Measurements from ENCODE around the gene EGFL8. TPM values are rescaled to one million over a fixed set of nuclear protein-coding genes. Genes with fewer than 3 reads are reported as not detected.

EGFL8 gene
- total and polyA plus RNA-seq, 9 of the 15 experiments (the other 6 are each of a cell fraction or from before 2014, with no cell fraction given) = 2.2 to 47.4 (median 14.2) TPM

- no peak for TF ChIP-seq TAF15 (IDR thresholded peaks at IDR 0.05; ENCODE audit: low read depth, low read length)
- TF ChIP-seq CEBPG (CRISPR knock-in tag; IDR thresholded peaks at IDR 0.05) = no peak
- TF ChIP-seq CEBPG (tag; conservative IDR thresholded peaks at IDR 0.05 in 1 of 2, IDR thresholded peaks at IDR 0.05 in 1 of 2) = no peak
- no peak for TF ChIP-seq XRCC4 (IDR thresholded peaks at IDR 0.05; ENCODE audit: extremely low read depth, insufficient read depth, insufficient read length)
- TF ChIP-seq PTRF (tag; IDR thresholded peaks at IDR 0.05) = no peak
- TF ChIP-seq EGR1 (conservative IDR thresholded peaks at IDR 0.05) = peak; percentile 90
- no peak for TF ChIP-seq RBM22 (IDR thresholded peaks at IDR 0.05; ENCODE audit: low read depth, low read length, poor library complexity, severe bottlenecking)
- TF ChIP-seq SMARCC2 (IDR thresholded peaks at IDR 0.05; ENCODE audit: low read depth) = 0 out of 2 replicates have a peak, but pooled peaks have one; percentile 21
- TF ChIP-seq ATF7 (IDR thresholded peaks at IDR 0.05) = peak; percentile 75
- 0 out of 2 replicates have a peak, but pooled peaks have one; percentile 31 for TF ChIP-seq ETS1 (conservative IDR thresholded peaks at IDR 0.05; ENCODE audit: control insufficient read depth, low read depth, low read length)
- no peak for TF ChIP-seq GATAD2A (IDR thresholded peaks at IDR 0.05)
- TF ChIP-seq ARID3B (CRISPR knock-in tag; IDR thresholded peaks at IDR 0.05; ENCODE audit: borderline replicate concordance) = no peak
- no peak for TF ChIP-seq RAD21 (CRISPR knock-in tag; conservative IDR thresholded peaks at IDR 0.05 in 1 of 2, IDR thresholded peaks at IDR 0.05 in 1 of 2)
- no peak for TF ChIP-seq ETS2 (tag; IDR thresholded peaks at IDR 0.05; ENCODE audit: borderline replicate concordance, poor library complexity, severe bottlenecking)
- TF ChIP-seq CREB5 (CRISPR knock-in tag; IDR thresholded peaks at IDR 0.05) = no peak
- TF ChIP-seq ZSCAN32 (CRISPR knock-in tag; IDR thresholded peaks at IDR 0.05) = no peak
- TF ChIP-seq CCNT2 (IDR thresholded peaks at IDR 0.05; ENCODE audit: borderline replicate concordance, extremely low read depth, insufficient read length, low read depth, low read length) = no peak
- TF ChIP-seq KDM2B (CRISPR knock-in tag; IDR thresholded peaks at IDR 0.05) = 0 out of 2 replicates have a peak, but pooled peaks have one; percentile 43
- TF ChIP-seq KLF13 (tag; IDR thresholded peaks at IDR 0.05; ENCODE audit: borderline replicate concordance, low read depth) = no peak
- no peak for TF ChIP-seq MCM3 (IDR thresholded peaks at IDR 0.05)
- TF ChIP-seq FOSL1 (tag; conservative IDR thresholded peaks at IDR 0.05) = peak; percentile 58
- no peak for TF ChIP-seq ZNF584 (CRISPR knock-in tag; IDR thresholded peaks at IDR 0.05; ENCODE audit: low read depth)
- TF ChIP-seq SREBF2 (CRISPR knock-in tag; IDR thresholded peaks at IDR 0.05) = no peak
- no peak for TF ChIP-seq CEBPB (tag; IDR thresholded peaks at IDR 0.05)
Observed at GRCh38 chr6:32127717-32128592, 36.4 kb upstream of the EGFL8 start, which contains the start of gene ATF6B (continued).

Measured in K562 (cell line).